Right lobe of liver (tissue), 4 donors: ENCODE data around the gene ITPK1.

Source experiments
- CTCF ChIP-seq, 4 donors: fragments of 200-600 bp in 3 of 4; fragments of 450-650 bp in 1 of 4; IDR thresholded peaks; one replicate each; pipeline versions ENCODE4 v1.5.1 to v1.8.0; 2016 to 2022; ENCODE audit warnings: antibody characterized with exemption in 4 of 4, mild to moderate bottlenecking in 2 of 4
- POLR2A ChIP-seq: fragments of 450-650 bp; IDR thresholded peaks from one replicate; pipeline ENCODE4 v1.6.1; 2017; ENCODE audit warnings: antibody characterized with exemption, mild to moderate bottlenecking
- donor health status: DM: no; HTN: no; CAD: no.
- donor health status: DM: no; HTN: no; CAD: no.
- donor health status: DM: no; HTN: yes; CAD: no.

GRCh38 chr14:93153121-93153520, 37.4 kb upstream of the ITPK1 start:
- no peak for TF ChIP-seq POLR2A
- TF ChIP-seq CTCF (IDR thresholded peaks at IDR 0.05), result no peak
